HS-27A (cell line): Measurements from ENCODE around the gene DPM3.
A peak's percentile ranks its signal among the peaks of the same experiment; 100 is the strongest.
"Not testable (repeated sequence)": the region's sequence is repeated elsewhere in the genome, so short reads cannot be mapped to it uniquely, and the experiment has no call there.

ENCODE experiments used
- DNase-seq: peaks from one replicate; pipeline ENCODE4 v3.0.0-alpha.2; 2012; ENCODE audit warnings: low read depth, missing footprints

Gene DPM3

DNA sequence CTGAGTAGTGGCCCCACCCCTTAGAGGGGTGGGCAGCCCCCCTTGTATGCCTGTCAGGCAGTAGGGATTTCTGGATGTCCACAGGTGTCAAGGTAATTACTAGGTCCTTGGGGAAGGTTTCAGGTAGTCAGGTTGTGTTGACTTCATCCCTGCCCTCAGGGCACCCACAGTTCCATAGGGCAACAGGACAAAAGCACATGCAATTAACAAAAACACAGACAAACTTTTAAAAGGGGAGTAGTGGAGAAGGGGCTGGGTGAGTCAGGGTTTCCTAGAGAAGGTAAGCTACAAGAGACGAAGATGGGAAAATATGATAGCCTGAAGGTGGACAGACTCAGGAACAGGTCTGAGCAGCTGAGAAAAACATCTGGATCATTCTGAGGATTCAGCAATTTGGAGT is 18.7 kb upstream of the DPM3 start:
- no peak for DNase-seq

GRCh38 chr1:155155996-155156643 is 15.8 kb upstream of the DPM3 start:
- not testable (repeated sequence) for DNase-seq

- DNase-seq: no peak
Observed at GRCh38 chr1:155145491-155145890, 5.2 kb upstream of the DPM3 start.

DNA sequence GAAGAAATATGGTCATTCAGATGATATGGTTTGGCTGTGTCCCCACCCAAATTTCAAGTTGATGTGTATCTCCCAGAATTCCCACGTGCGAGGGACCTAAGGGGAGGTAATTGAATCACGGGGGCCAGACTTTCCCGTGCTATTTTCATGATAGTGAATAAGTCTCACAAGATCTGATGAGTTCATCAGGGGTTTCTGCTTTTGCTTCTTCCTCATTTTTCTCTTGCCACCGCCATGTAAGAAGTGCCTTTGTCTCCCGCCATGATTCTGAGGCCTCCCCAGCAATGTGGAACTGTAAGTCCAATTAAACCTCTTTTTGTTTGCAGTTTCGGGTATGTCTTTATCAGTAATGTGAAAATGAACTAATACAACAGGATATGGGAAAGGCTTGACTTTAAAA is 1.4 kb upstream of the DPM3 start:
- DNase-seq: no peak

GRCh38 chr1:155140630-155140953 is 261 bp upstream of the DPM3 start:
- no peak for DNase-seq

GRCh38 chr1:155137154-155137949 is 3.0 kb downstream of the DPM3 start:
- DNase-seq: no peak

DNA sequence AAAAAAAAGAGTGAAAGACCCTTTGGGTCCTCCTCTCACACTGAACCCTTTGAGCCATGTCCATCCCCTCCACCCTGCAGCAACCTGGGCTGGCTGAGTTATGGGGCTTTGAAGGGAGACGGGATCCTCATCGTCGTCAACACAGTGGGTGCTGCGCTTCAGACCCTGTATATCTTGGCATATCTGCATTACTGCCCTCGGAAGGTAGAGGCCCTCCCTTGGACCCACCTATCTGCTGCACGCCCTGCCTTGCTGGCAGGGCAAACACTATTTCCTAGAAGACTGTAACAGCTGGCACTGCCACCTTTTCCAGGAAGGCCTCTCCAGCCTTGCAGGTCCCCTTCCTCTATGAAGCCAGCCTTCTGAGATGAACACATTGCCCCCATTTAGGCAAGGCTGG is 3.6 kb downstream of the DPM3 start:
- DNase-seq: no peak

DNA sequence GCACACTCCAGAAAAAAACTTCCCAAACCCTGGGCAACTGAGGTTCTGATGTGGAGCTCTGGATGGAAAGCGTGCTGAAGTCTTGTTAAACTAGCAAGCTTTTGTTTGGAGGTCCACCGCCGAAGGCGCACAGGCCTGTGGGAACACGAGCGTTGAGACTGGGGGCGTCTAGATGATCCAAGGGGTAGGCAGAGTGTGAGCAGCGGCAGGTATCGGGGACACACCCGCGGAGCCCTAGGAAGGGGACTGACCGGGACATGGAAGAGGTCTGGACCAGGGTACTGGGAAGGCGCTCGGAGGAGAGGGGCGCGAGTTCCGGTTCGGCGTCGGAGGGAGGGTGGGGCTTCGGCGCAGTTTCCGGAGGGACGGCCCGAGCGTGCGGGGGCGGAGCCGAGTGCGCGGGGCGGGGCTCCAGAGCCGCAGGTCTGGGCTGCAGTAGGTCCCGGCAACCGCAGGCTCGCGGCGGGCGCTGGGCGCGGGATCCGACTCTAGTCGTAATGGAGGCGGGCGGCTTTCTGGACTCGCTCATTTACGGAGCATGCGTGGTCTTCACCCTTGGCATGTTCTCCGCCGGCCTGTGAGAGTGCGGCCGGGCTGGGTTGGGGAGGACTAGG is 4.8 kb downstream of the DPM3 start, which contains the start of gene SLC50A1:
Gene SLC50A1, plus strand, starts transcription at position 438 of the 614 bp plus-strand sequence. Its CDS starts 60 bp downstream, at position 498.
- peak; percentile 62 for DNase-seq

DNA sequence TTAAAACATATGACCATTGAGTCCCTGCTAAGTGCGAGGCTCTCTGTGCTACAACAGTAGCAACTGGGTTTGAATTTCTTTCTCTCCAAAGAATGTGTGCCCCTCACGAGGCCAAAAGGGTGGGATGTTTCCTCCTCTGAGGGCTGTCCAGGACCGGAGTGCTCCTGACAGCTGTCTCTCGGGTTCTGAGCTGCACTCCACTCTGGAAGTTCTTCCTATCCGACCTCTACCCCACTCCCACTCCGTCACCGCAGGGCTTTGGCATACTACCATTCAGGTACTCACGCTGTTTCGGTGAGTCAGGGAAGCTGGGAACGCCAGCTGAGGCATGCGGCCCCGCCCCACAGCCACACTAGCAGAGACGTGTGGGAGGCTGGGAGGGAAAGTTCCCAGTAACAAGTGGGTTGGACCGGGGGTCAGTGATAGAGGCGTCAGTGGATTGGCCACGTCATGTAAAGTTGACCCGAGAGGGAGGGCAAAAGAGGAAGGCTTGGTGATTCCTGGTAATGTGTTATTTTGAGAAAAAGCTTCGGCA is 5.4 kb downstream of the DPM3 start:
- DNase-seq: peak; percentile 78

GRCh38 chr1:155134322-155134721 is 6.0 kb downstream of the DPM3 start:
- no peak for DNase-seq

GRCh38 chr1:155133799-155134281 is 6.5 kb downstream of the DPM3 start:
- DNase-seq: no peak

DNA sequence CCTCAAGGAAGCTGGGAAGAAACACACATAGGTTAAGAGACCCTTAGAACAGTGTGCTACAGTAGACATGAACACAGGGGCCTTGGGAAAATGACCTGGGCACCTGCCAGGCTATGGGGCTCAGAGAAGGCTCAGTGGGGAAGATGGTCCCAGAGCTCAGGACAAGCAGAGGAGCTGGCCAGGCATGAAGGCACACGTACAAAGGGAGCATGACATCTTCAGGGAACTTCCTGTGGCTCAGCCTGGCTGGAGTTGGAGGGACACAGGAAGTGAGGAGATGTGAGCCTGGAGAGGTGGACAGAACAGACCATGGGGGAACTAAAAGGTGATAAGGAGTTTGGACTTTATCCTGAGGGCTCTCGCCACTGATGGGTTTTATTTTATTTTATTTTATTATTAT is 8.5 kb downstream of the DPM3 start:
- DNase-seq: no peak

GRCh38 chr1:155131285-155131684 is 9.0 kb downstream of the DPM3 start:
- no peak for DNase-seq

DNA sequence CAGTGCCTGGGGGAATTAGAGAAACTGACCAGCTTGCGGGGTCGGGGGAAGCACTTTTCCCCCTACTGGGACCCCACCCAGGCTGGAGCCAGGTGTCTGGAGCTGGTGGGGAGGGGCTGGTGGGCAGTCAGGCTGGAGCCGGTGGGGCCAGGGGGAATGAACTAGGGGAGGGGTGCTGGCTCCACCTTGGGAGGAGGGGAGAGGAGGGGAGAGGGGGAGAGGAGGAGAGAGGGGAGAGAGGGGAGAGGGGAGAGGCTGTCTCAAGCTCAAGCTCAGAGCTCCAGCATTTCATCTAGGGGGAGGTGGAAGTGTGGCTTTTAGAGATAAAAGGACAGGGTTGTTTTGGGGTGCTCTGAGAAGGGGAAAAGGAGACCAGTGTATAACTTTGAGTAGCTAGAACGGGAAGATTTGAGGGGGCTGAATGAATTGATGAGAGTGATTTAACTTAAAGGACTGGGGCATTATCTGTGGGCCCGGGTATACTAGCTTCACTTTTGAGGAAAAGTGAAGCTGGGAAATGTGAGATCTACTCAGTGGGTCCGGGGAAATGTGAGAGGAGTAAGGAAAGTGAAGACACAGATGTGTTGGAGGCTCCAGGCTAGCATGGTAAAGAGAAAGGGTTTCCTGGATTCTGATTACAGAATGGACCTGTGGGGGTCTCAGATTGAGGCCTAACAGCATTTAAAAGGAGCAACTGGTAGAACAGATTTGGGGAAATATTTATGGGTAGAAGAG is 9.9 kb downstream of the DPM3 start:
- no peak for DNase-seq

- DNase-seq: no peak
Observed at GRCh38 chr1:155128755-155129473, 11.4 kb downstream of the DPM3 start.

- no peak for DNase-seq
Observed at GRCh38 chr1:155127967-155128754, 12.2 kb downstream of the DPM3 start.

DNA sequence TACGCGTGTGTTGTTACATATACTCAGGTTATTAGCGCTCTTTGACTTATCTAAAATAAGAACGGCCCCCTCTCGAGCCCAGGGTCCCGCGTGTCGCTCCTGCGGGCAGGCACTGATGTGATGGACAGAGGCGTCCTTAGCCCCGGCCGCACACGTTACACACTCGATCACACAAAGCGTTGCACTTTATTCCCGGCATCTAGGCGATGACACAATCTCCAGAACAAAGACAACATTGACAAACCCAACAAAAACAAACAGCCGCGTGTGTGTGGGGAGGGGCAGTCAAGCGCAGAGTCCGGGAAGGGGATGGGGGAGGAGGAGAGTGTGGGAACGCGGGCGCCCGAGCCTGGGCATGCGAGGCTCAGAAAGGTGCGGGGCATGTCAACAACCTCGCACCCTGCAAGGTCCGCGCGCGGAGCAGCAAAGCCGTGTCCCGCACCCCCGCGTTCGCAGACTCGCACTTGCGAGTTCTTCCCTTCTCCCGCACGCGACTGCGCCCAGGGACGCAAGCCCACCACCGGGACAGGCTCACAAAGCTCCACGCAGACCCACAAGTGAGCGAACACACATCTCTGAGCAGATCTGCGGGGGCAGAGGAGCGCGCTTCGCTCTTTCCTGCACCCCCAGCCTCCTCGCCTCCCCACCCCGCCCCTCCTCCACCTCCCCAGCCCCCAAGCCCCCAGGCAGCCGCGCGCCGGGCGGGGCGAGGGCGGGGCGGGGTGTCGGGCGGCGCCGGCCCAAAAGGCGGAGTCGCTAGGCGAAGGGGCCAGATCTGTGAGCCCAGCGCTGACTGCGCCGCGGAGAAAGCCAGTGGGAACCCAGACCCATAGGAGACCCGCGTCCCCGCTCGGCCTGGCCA is 13.0 kb downstream of the DPM3 start, which contains the start of gene EFNA1:
Gene EFNA1, plus strand, starts transcription at position 772 of the 862 bp plus-strand sequence. CDS start 102 bp downstream, outside the sequence.
- no peak for DNase-seq

- no peak for DNase-seq
Observed at GRCh38 chr1:155126556-155127104, 13.7 kb downstream of the DPM3 start.

DNA sequence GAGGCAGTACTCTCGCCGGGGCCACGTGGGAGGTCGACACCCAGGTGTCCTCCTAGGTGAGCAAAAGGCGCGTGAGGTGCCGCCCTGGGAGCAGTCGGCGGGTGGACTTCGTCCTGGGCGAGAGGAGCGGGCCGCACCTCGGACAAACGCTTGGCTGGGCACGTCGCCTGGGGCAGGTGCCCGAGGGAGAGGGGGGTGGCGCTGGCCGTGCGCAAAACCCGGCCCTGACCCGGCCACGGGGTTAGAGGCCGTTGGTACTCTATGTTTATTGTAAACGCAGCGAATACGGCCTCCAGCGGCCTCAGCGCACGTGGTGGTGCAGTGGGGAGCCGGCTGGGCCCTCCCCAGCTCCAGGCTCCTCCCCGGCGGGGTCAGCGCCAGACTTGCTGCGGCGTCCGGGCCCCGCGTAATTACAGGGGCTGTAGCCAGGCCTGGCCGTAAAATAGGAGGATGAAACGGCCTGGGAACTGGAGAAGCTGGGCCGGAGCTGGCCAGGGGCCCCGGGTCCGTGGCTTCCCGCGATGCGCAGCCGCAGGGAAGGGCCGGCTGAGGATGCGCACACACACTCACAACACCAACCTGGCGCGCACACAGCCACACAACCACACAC is 14.3 kb downstream of the DPM3 start:
- DNase-seq: no peak
